ENCODE measurements around the gene SH3RF1.

The SH3RF1 gene

GRCh38 chr4:169259271-169259670, 11.5 kb downstream of the SH3RF1 start:
- H3K4me1 ChIP-seq (ENCODE audit: low read depth, poor library complexity, severe bottlenecking) = no peaks in the 10 kb centered on the region
- H3K9ac ChIP-seq = no peak overlapping the region
- TF ChIP-seq, protein P1, sequence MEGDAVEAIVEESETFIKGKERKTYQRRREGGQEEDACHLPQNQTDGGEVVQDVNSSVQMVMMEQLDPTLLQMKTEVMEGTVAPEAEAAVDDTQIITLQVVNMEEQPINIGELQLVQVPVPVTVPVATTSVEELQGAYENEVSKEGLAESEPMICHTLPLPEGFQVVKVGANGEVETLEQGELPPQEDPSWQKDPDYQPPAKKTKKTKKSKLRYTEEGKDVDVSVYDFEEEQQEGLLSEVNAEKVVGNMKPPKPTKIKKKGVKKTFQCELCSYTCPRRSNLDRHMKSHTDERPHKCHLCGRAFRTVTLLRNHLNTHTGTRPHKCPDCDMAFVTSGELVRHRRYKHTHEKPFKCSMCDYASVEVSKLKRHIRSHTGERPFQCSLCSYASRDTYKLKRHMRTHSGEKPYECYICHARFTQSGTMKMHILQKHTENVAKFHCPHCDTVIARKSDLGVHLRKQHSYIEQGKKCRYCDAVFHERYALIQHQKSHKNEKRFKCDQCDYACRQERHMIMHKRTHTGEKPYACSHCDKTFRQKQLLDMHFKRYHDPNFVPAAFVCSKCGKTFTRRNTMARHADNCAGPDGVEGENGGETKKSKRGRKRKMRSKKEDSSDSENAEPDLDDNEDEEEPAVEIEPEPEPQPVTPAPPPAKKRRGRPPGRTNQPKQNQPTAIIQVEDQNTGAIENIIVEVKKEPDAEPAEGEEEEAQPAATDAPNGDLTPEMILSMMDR (conservative IDR thresholded peaks at IDR 0.05; ENCODE audit: low read depth, low read length) = no peak
- H2AFZ ChIP-seq (ENCODE audit: low read depth) = no peak overlapping the region
- H3K27me3 ChIP-seq (ENCODE audit: insufficient read depth, low read depth) = no peaks in the 10 kb centered on the region
- H3K27ac ChIP-seq = no peak overlapping the region
- H3K36me3 ChIP-seq (ENCODE audit: insufficient read depth) = no peaks in the 10 kb centered on the region
- H3K4me2 ChIP-seq = no peak overlapping the region
- H3K79me2 ChIP-seq (ENCODE audit: insufficient read depth, low read depth) = no peaks in the 10 kb centered on the region
- no peak overlapping the region for H3K4me3 ChIP-seq (IDR thresholded peaks at IDR 0.05; ENCODE audit: insufficient read depth, low read depth, low read length)
- no peaks in the 10 kb centered on the region for H4K20me1 ChIP-seq (ENCODE audit: insufficient read depth)

DNA sequence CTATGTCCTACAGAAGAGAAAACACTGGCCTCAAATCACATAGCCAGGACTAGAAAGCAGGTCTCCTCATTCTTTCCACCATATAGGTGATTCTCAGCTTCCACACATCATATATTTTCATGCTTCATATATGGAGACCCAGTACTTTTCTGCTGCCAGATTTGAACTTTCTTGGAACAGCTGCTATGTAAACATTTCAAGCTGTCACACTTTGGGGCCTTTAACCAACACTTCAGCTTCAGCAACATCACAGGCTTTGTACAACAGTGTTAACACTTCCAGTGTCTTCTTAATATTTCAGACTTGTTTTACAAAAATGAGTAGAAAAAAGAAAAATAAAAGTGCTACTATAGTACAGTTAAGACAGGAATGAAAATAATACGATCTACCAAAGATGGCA, 12.6 kb downstream of the SH3RF1 start:
- H3K27ac ChIP-seq = no peak overlapping the region
- no peak overlapping the region for H3K4me3 ChIP-seq (IDR thresholded peaks at IDR 0.05; ENCODE audit: insufficient read depth, low read depth, low read length)
- TF ChIP-seq, protein P1 (conservative IDR thresholded peaks at IDR 0.05; ENCODE audit: low read depth, low read length) = no peak
- H2AFZ ChIP-seq (ENCODE audit: low read depth) = no peak overlapping the region
- no peaks in the 10 kb centered on the region for H3K4me1 ChIP-seq (ENCODE audit: low read depth, poor library complexity, severe bottlenecking)
- no peak overlapping the region for H3K9ac ChIP-seq
- no peaks in the 10 kb centered on the region for H3K27me3 ChIP-seq (ENCODE audit: insufficient read depth, low read depth)
- H4K20me1 ChIP-seq (ENCODE audit: insufficient read depth) = no peaks in the 10 kb centered on the region
- H3K4me2 ChIP-seq = no peak overlapping the region
- no peaks in the 10 kb centered on the region for H3K79me2 ChIP-seq (ENCODE audit: insufficient read depth, low read depth)
- H3K36me3 ChIP-seq (ENCODE audit: insufficient read depth) = no peaks in the 10 kb centered on the region

DNA sequence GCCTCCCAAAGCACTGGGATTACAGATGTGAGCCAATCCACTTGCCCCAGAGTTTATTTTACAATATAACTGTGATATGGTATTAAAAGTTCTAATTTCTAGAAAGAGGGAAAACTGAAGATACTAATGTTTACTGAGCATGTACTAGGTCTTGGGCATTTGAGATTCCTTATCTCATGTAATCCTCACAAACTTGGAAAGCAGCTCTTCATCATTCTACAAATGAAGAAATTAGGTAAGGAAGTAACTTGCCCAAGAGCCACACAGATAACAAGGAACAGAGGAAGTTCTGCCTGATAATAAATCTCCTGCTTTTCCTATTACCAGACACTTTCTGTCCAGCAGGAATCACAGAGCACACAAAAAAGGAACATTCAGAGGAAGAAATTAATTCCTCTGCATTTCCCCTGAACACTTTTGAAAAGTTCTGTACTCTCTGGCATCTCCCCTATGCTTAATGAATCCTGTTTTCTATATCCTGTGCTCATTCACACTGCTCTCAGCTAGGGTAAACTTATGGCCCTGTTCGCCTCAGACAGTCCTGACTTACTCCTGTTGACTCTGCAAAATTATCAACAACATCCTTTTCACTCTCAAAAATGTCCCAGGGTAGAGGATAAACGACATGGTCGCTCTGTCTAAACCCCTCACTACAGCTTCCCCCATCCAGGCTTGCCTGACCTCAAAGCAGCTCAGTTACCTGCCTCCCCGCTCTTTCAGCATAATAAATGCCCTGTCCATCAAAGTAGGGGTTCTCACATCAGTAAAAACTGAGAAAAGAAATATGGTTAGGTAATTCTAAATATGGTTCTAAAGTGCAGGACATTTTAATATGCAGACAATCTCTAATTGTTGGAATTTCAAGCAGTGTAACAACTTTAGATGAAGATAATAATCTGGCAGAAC, 13.6 kb downstream of the SH3RF1 start:
- no peaks in the 10 kb centered on the region for H3K79me2 ChIP-seq (ENCODE audit: insufficient read depth, low read depth)
- no peaks in the 10 kb centered on the region for H3K4me1 ChIP-seq (ENCODE audit: low read depth, poor library complexity, severe bottlenecking)

GRCh38 chr4:169256101-169256612, 14.6 kb downstream of the SH3RF1 start:
- Histone ChIP-seq H4K20me1 (ENCODE audit: insufficient read depth) (no peaks in the 10 kb centered on the region), H3K36me3 (ENCODE audit: insufficient read depth) (no peaks in the 10 kb centered on the region), H3K4me1 (ENCODE audit: low read depth, poor library complexity, severe bottlenecking) (no peaks in the 10 kb centered on the region), H3K27me3 (ENCODE audit: insufficient read depth, low read depth) (no peaks in the 10 kb centered on the region), H3K4me3 (IDR thresholded peaks at IDR 0.05; ENCODE audit: insufficient read depth, low read depth, low read length) (no peak overlapping the region), H3K4me2 (no peak overlapping the region), H2AFZ (ENCODE audit: low read depth) (no peak overlapping the region), H3K27ac (no peak overlapping the region), H3K9ac (no peak overlapping the region), H3K79me2 (ENCODE audit: insufficient read depth, low read depth) (no peaks in the 10 kb centered on the region)
- TF ChIP-seq, protein P1 (conservative IDR thresholded peaks at IDR 0.05; ENCODE audit: low read depth, low read length) = no peak

More for the DNA sequence above, 13.6 kb downstream of the SH3RF1 start:
- Histone ChIP-seq H3K4me3 (IDR thresholded peaks at IDR 0.05; ENCODE audit: insufficient read depth, low read depth, low read length) (no peak overlapping the region), H3K9ac (no peak overlapping the region), H3K27me3 (ENCODE audit: insufficient read depth, low read depth) (no peaks in the 10 kb centered on the region), H2AFZ (ENCODE audit: low read depth) (no peak overlapping the region), H3K4me2 (no peak overlapping the region), H4K20me1 (ENCODE audit: insufficient read depth) (no peaks in the 10 kb centered on the region), H3K36me3 (ENCODE audit: insufficient read depth) (no peaks in the 10 kb centered on the region), H3K27ac (no peak overlapping the region)
- TF ChIP-seq, protein P1 (conservative IDR thresholded peaks at IDR 0.05; ENCODE audit: low read depth, low read length) = no peak
